ENCODE results near the gene DENND4A.
"Not testable (repeated sequence)": the region's sequence is repeated elsewhere in the genome, so short reads cannot be mapped to it uniquely, and the experiment has no call there.

DENND4A gene

GRCh38 chr15:65619626-65620290 lies 172.3 kb downstream of the DENND4A start:
- Histone ChIP-seq H3F3A (ENCODE audit: insufficient read depth) (no peaks in the 10 kb centered on the region), H3K9ac (ENCODE audit: low read length) (no peak overlapping the region), H3K4me3 (ENCODE audit: insufficient read depth, low read length, poor library complexity, severe bottlenecking) (no peak overlapping the region), H4K20me1 (ENCODE audit: low read depth, low read length) (no peaks in the 10 kb centered on the region), H2AFZ (ENCODE audit: low read depth, low read length, severe bottlenecking) (no peak overlapping the region), H3K36me3 (ENCODE audit: low read length) (no peaks in the 10 kb centered on the region), H3K27me3 (ENCODE audit: low read length) (no peaks in the 10 kb centered on the region), H3K4me2 (ENCODE audit: low read depth, low read length, poor library complexity, severe bottlenecking) (no peak overlapping the region), H3K9me2 (replicated peaks; ENCODE audit: insufficient read depth, low read length) (no peaks in the 10 kb centered on the region), H3K27ac (ENCODE audit: low read depth, low read length) (no peak overlapping the region), H3K79me2 (ENCODE audit: insufficient read depth, low read length) (no peaks in the 10 kb centered on the region), H3K9me3 (ENCODE audit: insufficient read depth, low read length) (no peaks in the 10 kb centered on the region)
- TF ChIP-seq EZH2phosphoT487 (conservative IDR thresholded peaks at IDR 0.05; ENCODE audit: low read length) (no peak), CTCF (IDR thresholded peaks at IDR 0.05; ENCODE audit: insufficient read depth, low read length, poor library complexity, severe bottlenecking) (no peak)

- Histone ChIP-seq H3K79me2 (ENCODE audit: insufficient read depth, low read length) (no peaks in the 10 kb centered on the region), H3K9ac (ENCODE audit: low read length) (no peak overlapping the region), H3F3A (ENCODE audit: insufficient read depth) (no peaks in the 10 kb centered on the region), H3K27ac (ENCODE audit: low read depth, low read length) (no peak overlapping the region), H3K27me3 (ENCODE audit: low read length) (no peaks in the 10 kb centered on the region), H4K20me1 (ENCODE audit: low read depth, low read length) (no peaks in the 10 kb centered on the region), H3K36me3 (ENCODE audit: low read length) (no peaks in the 10 kb centered on the region), H3K4me3 (ENCODE audit: insufficient read depth, low read length, poor library complexity, severe bottlenecking) (no peak overlapping the region), H3K9me2 (replicated peaks; ENCODE audit: insufficient read depth, low read length) (no peaks in the 10 kb centered on the region), H3K4me2 (ENCODE audit: low read depth, low read length, poor library complexity, severe bottlenecking) (no peak overlapping the region), H2AFZ (ENCODE audit: low read depth, low read length, severe bottlenecking) (no peak overlapping the region), H3K9me3 (ENCODE audit: insufficient read depth, low read length) (no peaks in the 10 kb centered on the region)
- TF ChIP-seq CTCF (IDR thresholded peaks at IDR 0.05; ENCODE audit: insufficient read depth, low read length, poor library complexity, severe bottlenecking), result no peak
- TF ChIP-seq EZH2phosphoT487 (conservative IDR thresholded peaks at IDR 0.05; ENCODE audit: low read length), result no peak
These were observed 173.5 kb downstream of the DENND4A start for GRCh38 chr15:65618560-65619109.

GRCh38 chr15:65615887-65616286 lies 176.2 kb downstream of the DENND4A start:
- not testable (repeated sequence) for H3K27ac ChIP-seq (ENCODE audit: low read depth, low read length); H2AFZ ChIP-seq (ENCODE audit: low read depth, low read length, severe bottlenecking); H3K9ac ChIP-seq (ENCODE audit: low read length); H3K4me2 ChIP-seq (ENCODE audit: low read depth, low read length, poor library complexity, severe bottlenecking); H3K4me3 ChIP-seq (ENCODE audit: insufficient read depth, low read length, poor library complexity, severe bottlenecking); H4K20me1 ChIP-seq (ENCODE audit: low read depth, low read length); H3F3A ChIP-seq (ENCODE audit: insufficient read depth); H3K9me2 ChIP-seq (replicated peaks; ENCODE audit: insufficient read depth, low read length); H3K79me2 ChIP-seq (ENCODE audit: insufficient read depth, low read length); H3K36me3 ChIP-seq (ENCODE audit: low read length); H3K27me3 ChIP-seq (ENCODE audit: low read length); H3K9me3 ChIP-seq (ENCODE audit: insufficient read depth, low read length)

- no peak overlapping the region for H3K4me3 ChIP-seq (ENCODE audit: insufficient read depth, low read length, poor library complexity, severe bottlenecking)
- TF ChIP-seq EZH2phosphoT487 (conservative IDR thresholded peaks at IDR 0.05; ENCODE audit: low read length) (no peak), CTCF (IDR thresholded peaks at IDR 0.05; ENCODE audit: insufficient read depth, low read length, poor library complexity, severe bottlenecking) (no peak)
- no peaks in the 10 kb centered on the region for H3K9me3 ChIP-seq (ENCODE audit: insufficient read depth, low read length)
- H3F3A ChIP-seq (ENCODE audit: insufficient read depth), result peaks cover 3% of the 10 kb centered on the region; the same call in 1 of the 2 replicates
- no peak overlapping the region for H3K4me2 ChIP-seq (ENCODE audit: low read depth, low read length, poor library complexity, severe bottlenecking)
- H4K20me1 ChIP-seq (ENCODE audit: low read depth, low read length), result no peaks in the 10 kb centered on the region
- H3K27ac ChIP-seq (ENCODE audit: low read depth, low read length), result no peak overlapping the region
- no peak overlapping the region for H2AFZ ChIP-seq (ENCODE audit: low read depth, low read length, severe bottlenecking)
- H3K27me3 ChIP-seq (ENCODE audit: low read length), result no peaks in the 10 kb centered on the region
- no peaks in the 10 kb centered on the region for H3K9me2 ChIP-seq (replicated peaks; ENCODE audit: insufficient read depth, low read length)
- peaks cover 26% of the 10 kb centered on the region for H3K79me2 ChIP-seq (ENCODE audit: insufficient read depth, low read length)
- no peak overlapping the region for H3K9ac ChIP-seq (ENCODE audit: low read length)
- no peaks in the 10 kb centered on the region for H3K36me3 ChIP-seq (ENCODE audit: low read length)
These were observed 178.9 kb downstream of the DENND4A start for GRCh38 chr15:65612949-65613744.
